HG02678 (cell line): ENCODE data around the gene CALML4.
"Not testable (repeated sequence)": the region's sequence is repeated elsewhere in the genome, so short reads cannot be mapped to it uniquely, and the experiment has no call there.

Source experiments
- ATAC-seq: cut with Tn5 transposase; IDR thresholded peaks from one replicate; pipeline ENCODE4 v1.9.1; 2021; ENCODE audit warnings: mild to moderate bottlenecking, moderate library complexity; ENCODE audit not compliant: unreplicated experiment

Gene CALML4

GRCh38 chr15:68208636-68209240, 3.6 kb upstream of the CALML4 start:
- no peak for ATAC-seq

GRCh38 chr15:68208136-68208535, 3.0 kb upstream of the CALML4 start:
- no peak for ATAC-seq

GRCh38 chr15:68207176-68207935, 2.2 kb upstream of the CALML4 start:
- ATAC-seq, result no peak

GRCh38 chr15:68206711-68207151, 1.6 kb upstream of the CALML4 start:
- no peak for ATAC-seq

GRCh38 chr15:68205954-68206539, 915 bp upstream of the CALML4 start:
- ATAC-seq, result no peak

- ATAC-seq, result no peak
Measured at GRCh38 chr15:68205558-68205944, 419 bp upstream of the CALML4 start.

GRCh38 chr15:68204361-68204760, 771 bp downstream of the CALML4 start:
- ATAC-seq, result no peak

GRCh38 chr15:68203956-68204355, 1.2 kb downstream of the CALML4 start:
- ATAC-seq, result no peak

- ATAC-seq, result no peak
Measured at GRCh38 chr15:68203486-68203885, 1.6 kb downstream of the CALML4 start.

- ATAC-seq, result not testable (repeated sequence)
Measured at GRCh38 chr15:68202994-68203393, 2.1 kb downstream of the CALML4 start.

- ATAC-seq, result no peak
Measured at GRCh38 chr15:68201879-68202261, 3.3 kb downstream of the CALML4 start.

- ATAC-seq, result no peak
Measured at GRCh38 chr15:68201153-68201878, 3.8 kb downstream of the CALML4 start.

GRCh38 chr15:68200016-68200861, 4.9 kb downstream of the CALML4 start:
- no peak for ATAC-seq

- ATAC-seq, result no peak
Measured at GRCh38 chr15:68199340-68199739, 5.8 kb downstream of the CALML4 start.

GRCh38 chr15:68197661-68198437, 7.3 kb downstream of the CALML4 start:
- ATAC-seq, result no peak

- ATAC-seq, result no peak
Measured at GRCh38 chr15:68197170-68197492, 8.0 kb downstream of the CALML4 start.

GRCh38 chr15:68196445-68197169, 8.5 kb downstream of the CALML4 start:
- ATAC-seq, result no peak

- ATAC-seq, result no peak
Measured at GRCh38 chr15:68195336-68196112, 9.6 kb downstream of the CALML4 start.
